Measurements from ENCODE around the gene MOAP1. TPM values are rescaled to one million over a fixed set of nuclear protein-coding genes. Genes with fewer than 3 reads are reported as not detected.
"Not testable (repeated sequence)": the region's sequence is repeated elsewhere in the genome, so short reads cannot be mapped to it uniquely, and the experiment has no call there.

MOAP1 gene
- total and polyA plus RNA-seq, 4 donors, result 22.3 to 48.6 (median 31.2) TPM

DNA sequence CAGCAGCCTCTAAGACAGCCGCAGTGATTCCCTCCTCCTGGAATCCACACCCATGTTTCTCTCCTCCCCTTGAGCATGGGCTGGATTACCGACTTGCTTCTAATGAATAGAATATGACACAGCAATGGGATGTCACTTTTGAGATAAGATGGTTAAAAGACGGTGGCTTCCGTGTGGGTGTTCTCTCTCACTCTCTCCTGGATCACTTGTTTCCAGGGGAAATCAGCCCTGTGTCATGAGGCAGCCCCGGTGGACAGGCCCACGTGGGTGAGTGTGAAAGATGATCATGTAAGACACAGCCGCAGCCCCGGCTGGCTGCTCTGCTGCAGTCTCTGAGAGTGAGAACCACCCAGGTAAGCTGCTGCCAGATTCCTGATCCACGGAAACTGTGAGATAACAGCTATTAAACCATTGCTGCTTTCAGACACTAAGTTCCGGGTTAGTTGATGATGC lies 10.7 kb downstream of the MOAP1 start:
- DNase-seq, result no peak
- no peaks in the 10 kb centered on the region for H3K36me3 ChIP-seq (ENCODE audit: control insufficient read depth in 4 of 4, insufficient read depth in 4 of 4, low read length in 4 of 4)
- H3K9ac ChIP-seq (ENCODE audit: insufficient read depth in 1 of 2, low read length in 2 of 2), result no peak overlapping the region
- no peaks in the 10 kb centered on the region for H3K9me3 ChIP-seq (ENCODE audit: control insufficient read depth in 4 of 4, insufficient read depth in 3 of 4, low read length in 3 of 4)
- TF ChIP-seq, protein P1, sequence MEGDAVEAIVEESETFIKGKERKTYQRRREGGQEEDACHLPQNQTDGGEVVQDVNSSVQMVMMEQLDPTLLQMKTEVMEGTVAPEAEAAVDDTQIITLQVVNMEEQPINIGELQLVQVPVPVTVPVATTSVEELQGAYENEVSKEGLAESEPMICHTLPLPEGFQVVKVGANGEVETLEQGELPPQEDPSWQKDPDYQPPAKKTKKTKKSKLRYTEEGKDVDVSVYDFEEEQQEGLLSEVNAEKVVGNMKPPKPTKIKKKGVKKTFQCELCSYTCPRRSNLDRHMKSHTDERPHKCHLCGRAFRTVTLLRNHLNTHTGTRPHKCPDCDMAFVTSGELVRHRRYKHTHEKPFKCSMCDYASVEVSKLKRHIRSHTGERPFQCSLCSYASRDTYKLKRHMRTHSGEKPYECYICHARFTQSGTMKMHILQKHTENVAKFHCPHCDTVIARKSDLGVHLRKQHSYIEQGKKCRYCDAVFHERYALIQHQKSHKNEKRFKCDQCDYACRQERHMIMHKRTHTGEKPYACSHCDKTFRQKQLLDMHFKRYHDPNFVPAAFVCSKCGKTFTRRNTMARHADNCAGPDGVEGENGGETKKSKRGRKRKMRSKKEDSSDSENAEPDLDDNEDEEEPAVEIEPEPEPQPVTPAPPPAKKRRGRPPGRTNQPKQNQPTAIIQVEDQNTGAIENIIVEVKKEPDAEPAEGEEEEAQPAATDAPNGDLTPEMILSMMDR (IDR thresholded peaks at IDR 0.05; ENCODE audit: control extremely low read depth, extremely low read depth), result no peak
- 46 to 73% methylated on average over 10 of the region's 10 CpGs for whole genome bisulfite sequencing, 2 donors
- H3K27ac ChIP-seq (ENCODE audit: low read depth in 1 of 2, low read length in 1 of 2), result no peak overlapping the region
- peaks cover 0 to 4% (median 0%) of the 10 kb centered on the region in 3 donors for H3K27me3 ChIP-seq (ENCODE audit: control insufficient read depth in 3 of 3, insufficient read depth in 3 of 3, low read length in 2 of 3)
- ATAC-seq (ENCODE audit: insufficient read depth, low FRiP score), result no peak
- H3K4me3 ChIP-seq, result no peak overlapping the region
- H3K4me1 ChIP-seq (ENCODE audit: control insufficient read depth in 5 of 5, insufficient read depth in 5 of 5, low read length in 5 of 5), result no peaks in the 10 kb centered on the region

DNA sequence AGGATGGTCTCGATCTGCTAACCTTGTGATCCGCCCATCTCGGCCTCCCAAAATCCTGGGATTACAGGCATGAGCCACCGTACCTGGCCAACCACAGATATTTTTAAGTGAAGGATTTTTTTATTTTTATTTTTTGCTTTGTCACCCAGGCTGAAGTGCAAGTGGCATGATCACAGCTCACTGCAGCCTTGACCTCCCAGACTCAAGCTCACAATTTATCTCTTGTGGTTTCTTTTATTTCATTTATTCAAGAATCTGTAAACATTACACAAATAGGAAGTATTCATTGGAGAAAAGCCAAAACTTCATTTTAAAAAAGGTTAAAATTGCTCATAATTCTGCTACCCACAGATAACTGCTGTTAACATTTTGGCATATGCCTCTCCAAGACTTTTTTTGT lies 13.3 kb downstream of the MOAP1 start:
- H3K27me3 ChIP-seq (ENCODE audit: control insufficient read depth in 3 of 3, insufficient read depth in 3 of 3, low read length in 2 of 3), result peaks cover 0 to 4% (median 0%) of the 10 kb centered on the region in 3 donors
- H3K9me3 ChIP-seq (ENCODE audit: control insufficient read depth in 4 of 4, insufficient read depth in 3 of 4, low read length in 3 of 4), result no peaks in the 10 kb centered on the region
- H3K4me3 ChIP-seq, result no peak overlapping the region
- no peak overlapping the region for H3K9ac ChIP-seq (ENCODE audit: insufficient read depth in 1 of 2, low read length in 2 of 2)
- no peaks in the 10 kb centered on the region for H3K4me1 ChIP-seq (ENCODE audit: control insufficient read depth in 5 of 5, insufficient read depth in 5 of 5, low read length in 5 of 5)
- ATAC-seq (ENCODE audit: insufficient read depth, low FRiP score), result no peak
- H3K27ac ChIP-seq (ENCODE audit: low read depth in 1 of 2, low read length in 1 of 2), result no peak overlapping the region
- TF ChIP-seq, protein P1 (IDR thresholded peaks at IDR 0.05; ENCODE audit: control extremely low read depth, extremely low read depth), result no peak
- no peaks in the 10 kb centered on the region for H3K36me3 ChIP-seq (ENCODE audit: control insufficient read depth in 4 of 4, insufficient read depth in 4 of 4, low read length in 4 of 4)
- WGBS, 2 donors, result 79 to 81% methylated on average over 4 of the region's 4 CpGs
- no peak for DNase-seq

DNA sequence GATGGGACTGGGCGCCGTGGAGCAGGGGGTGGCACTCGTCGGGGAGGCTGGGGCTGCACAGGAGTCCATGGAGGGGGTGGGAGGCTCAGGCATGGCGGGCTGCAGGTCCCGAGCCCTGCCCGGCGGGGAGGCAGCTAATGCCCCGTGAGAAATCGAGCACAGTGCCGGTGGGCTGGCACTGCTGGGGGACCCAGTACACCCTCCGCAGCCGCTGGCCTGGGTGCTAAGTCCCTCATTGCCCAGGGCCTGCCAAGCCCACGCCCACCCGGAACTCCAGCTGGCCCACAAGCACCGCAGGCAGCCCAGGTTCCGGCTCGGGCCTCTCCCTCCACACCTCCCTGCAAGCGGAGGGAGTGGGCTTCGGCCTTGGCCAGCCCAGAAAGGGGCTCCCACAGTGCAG lies 14.6 kb downstream of the MOAP1 start:
- not testable (repeated sequence) for H3K27ac ChIP-seq (ENCODE audit: low read depth in 1 of 2, low read length in 1 of 2); H3K9ac ChIP-seq (ENCODE audit: insufficient read depth in 1 of 2, low read length in 2 of 2); H3K27me3 ChIP-seq (ENCODE audit: control insufficient read depth in 3 of 3, insufficient read depth in 3 of 3, low read length in 2 of 3); ATAC-seq (ENCODE audit: insufficient read depth, low FRiP score); DNase-seq; H3K9me3 ChIP-seq (ENCODE audit: control insufficient read depth in 4 of 4, insufficient read depth in 3 of 4, low read length in 3 of 4); H3K36me3 ChIP-seq (ENCODE audit: control insufficient read depth in 4 of 4, insufficient read depth in 4 of 4, low read length in 4 of 4); H3K4me3 ChIP-seq; H3K4me1 ChIP-seq (ENCODE audit: control insufficient read depth in 5 of 5, insufficient read depth in 5 of 5, low read length in 5 of 5)
- 97% methylated on average over 18 to 20 of the region's 20 CpGs for WGBS, 2 donors

DNA sequence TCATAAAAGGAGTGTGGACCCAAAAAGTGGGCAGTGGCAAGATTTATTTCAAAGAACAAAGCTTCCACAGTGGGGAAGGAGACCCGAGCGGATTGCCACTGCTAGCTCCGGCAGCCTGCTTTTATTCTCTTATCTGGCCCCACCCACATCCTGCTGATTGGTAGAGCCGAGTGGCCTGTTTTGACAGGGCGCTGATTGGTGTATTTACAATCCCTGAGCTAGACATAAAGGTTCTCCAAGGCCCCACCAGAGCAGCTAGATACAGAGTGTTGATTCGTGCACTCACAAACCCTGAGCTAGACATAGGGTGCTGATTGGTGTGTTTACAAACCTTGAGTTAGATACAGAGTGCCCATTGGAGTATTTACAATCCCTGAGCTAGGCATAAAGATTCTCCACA lies 15.1 kb downstream of the MOAP1 start:
- not testable (repeated sequence) for ATAC-seq (ENCODE audit: insufficient read depth, low FRiP score); DNase-seq

DNA sequence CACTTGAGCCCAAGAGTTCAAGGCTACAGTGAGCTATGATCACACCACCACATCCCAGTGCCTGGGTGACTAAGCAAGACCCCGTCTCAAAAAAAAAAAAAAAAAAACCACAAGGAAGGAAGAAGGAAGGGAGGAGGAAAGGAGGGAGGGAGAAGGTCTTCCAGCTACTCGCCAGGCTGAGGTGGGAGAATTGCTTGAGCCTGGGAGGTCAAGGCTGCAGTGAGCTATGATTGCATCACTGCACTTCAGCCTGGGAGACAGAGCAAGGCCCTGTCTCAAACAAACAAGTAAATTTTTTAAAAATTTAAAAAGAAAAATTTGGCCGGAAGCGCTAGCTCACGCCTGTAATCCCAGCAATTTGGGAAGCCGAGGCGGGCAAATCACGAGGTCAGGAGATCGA lies 16.1 kb downstream of the MOAP1 start:
- not testable (repeated sequence) for DNase-seq; H3K27me3 ChIP-seq (ENCODE audit: control insufficient read depth in 3 of 3, insufficient read depth in 3 of 3, low read length in 2 of 3)
- 79 to 83% methylated on average over 9 of the region's 9 CpGs for WGBS, 2 donors

More for the DNA sequence above, 15.1 kb downstream of the MOAP1 start:
- not testable (repeated sequence) for H3K9ac ChIP-seq (ENCODE audit: insufficient read depth in 1 of 2, low read length in 2 of 2); H3K27ac ChIP-seq (ENCODE audit: low read depth in 1 of 2, low read length in 1 of 2); H3K9me3 ChIP-seq (ENCODE audit: control insufficient read depth in 4 of 4, insufficient read depth in 3 of 4, low read length in 3 of 4); H3K27me3 ChIP-seq (ENCODE audit: control insufficient read depth in 3 of 3, insufficient read depth in 3 of 3, low read length in 2 of 3); H3K36me3 ChIP-seq (ENCODE audit: control insufficient read depth in 4 of 4, insufficient read depth in 4 of 4, low read length in 4 of 4); H3K4me1 ChIP-seq (ENCODE audit: control insufficient read depth in 5 of 5, insufficient read depth in 5 of 5, low read length in 5 of 5); H3K4me3 ChIP-seq
- 85 to 93% methylated on average over 6 of the region's 6 CpGs for WGBS, 2 donors

DNA sequence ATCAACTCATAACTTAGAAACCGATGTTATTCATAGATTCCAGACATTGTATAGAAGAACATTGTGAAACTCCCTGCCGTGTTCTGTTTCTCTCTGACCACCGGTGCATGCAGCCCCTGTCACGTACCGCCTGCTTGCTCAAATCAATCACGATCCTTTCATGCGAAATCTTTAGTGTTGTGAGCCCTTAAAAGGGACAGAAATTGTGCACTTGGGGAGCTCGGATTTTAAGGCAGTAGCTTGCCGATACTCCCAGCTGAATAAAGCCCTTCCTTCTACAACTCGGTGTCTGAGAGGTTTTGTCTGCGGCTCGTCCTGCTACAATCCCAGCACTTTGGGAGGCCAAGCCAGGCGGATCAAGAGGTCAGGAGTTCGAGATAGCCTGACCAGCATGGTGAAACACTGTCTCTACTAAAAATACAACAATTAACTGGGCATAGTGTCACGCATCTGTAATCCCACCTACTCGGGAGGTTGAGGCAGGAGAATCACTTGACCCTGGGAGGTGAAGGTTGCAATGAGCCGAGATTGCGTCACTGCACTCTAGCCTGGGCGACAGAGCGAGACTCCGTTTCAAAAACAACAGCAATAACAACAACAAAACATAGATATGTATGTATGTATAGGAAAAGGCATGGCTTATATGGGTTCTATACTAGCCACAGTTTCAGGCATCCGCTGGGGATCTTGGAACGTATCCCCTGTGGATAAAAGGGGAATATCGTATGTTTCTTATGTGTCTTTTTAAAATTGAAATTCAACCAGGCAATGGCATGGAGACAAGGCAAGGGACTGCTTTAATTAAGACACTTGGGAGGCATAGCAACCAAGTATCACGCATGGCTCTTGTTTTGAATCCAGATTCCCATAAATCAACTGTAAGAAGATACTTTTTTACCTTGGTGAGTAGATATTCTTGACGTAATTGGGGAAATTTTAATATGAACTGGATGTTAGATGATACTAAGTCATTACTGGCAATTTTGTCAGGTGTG lies 19.1 kb downstream of the MOAP1 start:
- not testable (repeated sequence) for H3K36me3 ChIP-seq (ENCODE audit: control insufficient read depth in 4 of 4, insufficient read depth in 4 of 4, low read length in 4 of 4); H3K27me3 ChIP-seq (ENCODE audit: control insufficient read depth in 3 of 3, insufficient read depth in 3 of 3, low read length in 2 of 3); H3K4me3 ChIP-seq; H3K9me3 ChIP-seq (ENCODE audit: control insufficient read depth in 4 of 4, insufficient read depth in 3 of 4, low read length in 3 of 4); H3K9ac ChIP-seq (ENCODE audit: insufficient read depth in 1 of 2, low read length in 2 of 2); H3K4me1 ChIP-seq (ENCODE audit: control insufficient read depth in 5 of 5, insufficient read depth in 5 of 5, low read length in 5 of 5); DNase-seq; ATAC-seq (ENCODE audit: insufficient read depth, low FRiP score); H3K27ac ChIP-seq (ENCODE audit: low read depth in 1 of 2, low read length in 1 of 2)
- 88 to 93% methylated on average over 26 of the region's 26 CpGs for WGBS, 2 donors

More for the DNA sequence above, 16.1 kb downstream of the MOAP1 start:
- H3K9me3 ChIP-seq (ENCODE audit: control insufficient read depth in 4 of 4, insufficient read depth in 3 of 4, low read length in 3 of 4); H3K36me3 ChIP-seq (ENCODE audit: control insufficient read depth in 4 of 4, insufficient read depth in 4 of 4, low read length in 4 of 4); H3K4me3 ChIP-seq; H3K4me1 ChIP-seq (ENCODE audit: control insufficient read depth in 5 of 5, insufficient read depth in 5 of 5, low read length in 5 of 5); ATAC-seq (ENCODE audit: insufficient read depth, low FRiP score); H3K27ac ChIP-seq (ENCODE audit: low read depth in 1 of 2, low read length in 1 of 2); H3K9ac ChIP-seq (ENCODE audit: insufficient read depth in 1 of 2, low read length in 2 of 2): not testable (repeated sequence)

Measured in lung (tissue), 12 donors.